H1 (cell line): ENCODE results near the gene BNC2. TPM values are rescaled to one million over a fixed set of nuclear protein-coding genes. Genes with fewer than 3 reads are reported as not detected.

ENCODE experiments used
- ASH2L ChIP-seq: fragments of 200-600, 300-600 bp; sonication (generic); IDR thresholded peaks from one replicate; pipeline ENCODE4 v1.7.1; 2017; ENCODE audit warnings: low read length
- CBX5 ChIP-seq: fragments of 300-800, 300-1000 bp; sonication (generic); IDR thresholded peaks from 2 replicates; pipeline ENCODE4 v1.7.1; 2016; ENCODE audit warnings: antibody characterized with exemption, low read length, low read depth
- CHD1 ChIP-seq: IDR thresholded peaks from 2 replicates; pipeline ENCODE4 v1.6.1; 2012; ENCODE audit warnings: low read depth, low read length, improper control_type of control experiment
- CHD7 ChIP-seq: fragments of 300-600 bp; sonication (generic); IDR thresholded peaks from 2 replicates; pipeline ENCODE4 v1.7.1; 2012; ENCODE audit warnings: low read length, moderate library complexity, mild to moderate bottlenecking, inconsistent platforms; ENCODE audit not compliant: insufficient replicate concordance
- FOSL1 ChIP-seq: IDR thresholded peaks from 2 replicates; pipeline ENCODE4 v1.6.1; 2011; ENCODE audit warnings: mild to moderate bottlenecking, low read depth, low read length, moderate library complexity; ENCODE audit not compliant: insufficient read depth
- JUND ChIP-seq: IDR thresholded peaks from 2 replicates; pipeline ENCODE4 v1.6.1; 2011; ENCODE audit warnings: mild to moderate bottlenecking, improper control_type of control experiment, low read length
- PHF8 ChIP-seq: fragments of 200-600 bp; sonication (generic); conservative IDR thresholded peaks from 2 replicates; pipeline ENCODE4 v1.7.1; 2012; ENCODE audit warnings: low read depth, mild to moderate bottlenecking, inconsistent platforms, low read length, moderate library complexity
- USF2 ChIP-seq: IDR thresholded peaks from 2 replicates; pipeline ENCODE4 v1.6.1; 2011; ENCODE audit warnings: low read length, improper control_type of control experiment
- ZNF274 ChIP-seq: IDR thresholded peaks from 2 replicates; pipeline ENCODE4 v1.7.0; 2012; ENCODE audit warnings: low read length, borderline replicate concordance; ENCODE audit errors: extremely low read depth
- polyA plus RNA-seq, 7 experiments: library from polyadenylated mRNA; depleted of rRNA in 3 of 7; stranded (reverse) in 5 of 7; unstranded in 2 of 7; fragments of >200 nt in 5 of 7; fragments of 200-250 nt in 2 of 7; gene quantifications; 1 replicate in 5 of 7; 2 replicates in 1 of 7; 4 replicates in 1 of 7; pipeline versions ENCODE4 v1.2.1 to v1.2.3, GENCODE V29; 2011 to 2013; ENCODE audit warnings: missing spikeins in 2 of 7, mixed read lengths in 2 of 7
- total RNA-seq: library from RNA; stranded (reverse); fragmentation: NEBNext Ultra II Directional; extraction: Animal tissue kit (Norgen Biotek cat#: 25700); gene quantifications from 2 replicates; pipeline ENCODE4 v1.2.1, GENCODE V29; 2021

BNC2 gene
- total and polyA plus RNA-seq, 2 of the 8 experiments (the other 6 are each of a cell fraction or from before 2014, with no cell fraction given): 16.0 to 26.8 TPM

- TF ChIP-seq CHD7: no peak
- no peak for TF ChIP-seq CBX5
- no peak for TF ChIP-seq ASH2L
- no peak for TF ChIP-seq ZNF274
- TF ChIP-seq PHF8: no peak
- no peak for TF ChIP-seq FOSL1
- TF ChIP-seq USF2: no peak
- TF ChIP-seq JUND: no peak
- TF ChIP-seq CHD1: no peak
These were observed 329.5 kb downstream of the BNC2 start (continued) for GRCh38 chr9:16540743-16541613.
